HFFc6 (cell line): ENCODE measurements around the gene CARMIL1. TPM values are rescaled to one million over a fixed set of nuclear protein-coding genes. Genes with fewer than 3 reads are reported as not detected.
"Not testable (repeated sequence)": the region's sequence is repeated elsewhere in the genome, so short reads cannot be mapped to it uniquely, and the experiment has no call there.

Experiments
- DNase-seq: peaks from one replicate; pipeline ENCODE4 v3.0.0-alpha.2; 2018
- H3K27ac Mint-ChIP-seq: 2 replicates; pipeline ENCODE4 v1.8.0; 2020; ENCODE audit warnings: mild to moderate bottlenecking, mixed read lengths
- H3K27me3 Mint-ChIP-seq: 2 replicates; pipeline ENCODE4 v1.8.0; 2021; ENCODE audit warnings: mild to moderate bottlenecking, moderate library complexity, mixed read lengths; ENCODE audit not compliant: insufficient read depth
- H3K36me3 Mint-ChIP-seq: 2 replicates; pipeline ENCODE4 v1.8.0; 2021; ENCODE audit warnings: low read depth, mixed read lengths
- H3K4me1 Mint-ChIP-seq: 2 replicates; pipeline ENCODE4 v1.8.0; 2020; ENCODE audit warnings: low read depth, mixed read lengths
- H3K4me3 Mint-ChIP-seq: 2 replicates; pipeline ENCODE4 v1.8.0; 2020; ENCODE audit warnings: mild to moderate bottlenecking, moderate library complexity, mixed read lengths
- H3K9me3 Mint-ChIP-seq: 2 replicates; pipeline ENCODE4 v1.8.0; 2020; ENCODE audit warnings: mild to moderate bottlenecking, mixed read lengths
- CTCF ChIP-seq: fragments of 200-600 bp; sonication (generic); IDR thresholded peaks from 2 replicates; pipeline ENCODE4 v1.5.0; 2021; ENCODE audit warnings: antibody characterized with exemption, mild to moderate bottlenecking
- total RNA-seq, 6 experiments: library from RNA; stranded (reverse); fragmentation: NEBNext Ultra II Directional; extraction: Animal tissue kit (Norgen Biotek cat#: 25700); gene quantifications; 2 replicates in 1 of 6; 3 replicates in 5 of 6; pipeline ENCODE4 v1.2.3, GENCODE V29; 2021

The CARMIL1 gene
- total RNA-seq, 6 experiments from 2014 or later, result 12.2 to 15.6 (median 13.7) TPM

GRCh38 chr6:25579902-25580495 is 300.8 kb downstream of the CARMIL1 start:
- H3K27me3 Mint-ChIP-seq, result no peaks in the 10 kb centered on the region
- peaks cover 8% of the 10 kb centered on the region for H3K36me3 Mint-ChIP-seq
- no peak for TF ChIP-seq CTCF
- peaks cover 11% of the 10 kb centered on the region for H3K4me1 Mint-ChIP-seq
- DNase-seq, result no peak
- H3K4me3 Mint-ChIP-seq, result no peak overlapping the region
- H3K27ac Mint-ChIP-seq, result no peak overlapping the region
- H3K9me3 Mint-ChIP-seq, result no peaks in the 10 kb centered on the region

GRCh38 chr6:25582101-25582500 is 302.9 kb downstream of the CARMIL1 start:
- TF ChIP-seq CTCF, result no peak
- Mint-ChIP-seq H3K27ac (no peak overlapping the region), H3K36me3 (peaks cover 8% of the 10 kb centered on the region), H3K27me3 (no peaks in the 10 kb centered on the region), H3K4me3 (no peak overlapping the region), H3K9me3 (no peaks in the 10 kb centered on the region), H3K4me1 (peaks cover 9% of the 10 kb centered on the region; the same call in 1 of the 2 replicates)
- no peak for DNase-seq

GRCh38 chr6:25583099-25583498 is 303.9 kb downstream of the CARMIL1 start:
- DNase-seq, result no peak
- Mint-ChIP-seq H3K36me3 (peaks cover 8% of the 10 kb centered on the region), H3K27me3 (no peaks in the 10 kb centered on the region), H3K4me3 (no peak overlapping the region), H3K4me1 (peaks cover 9% of the 10 kb centered on the region; the same call in 1 of the 2 replicates), H3K27ac (no peak overlapping the region), H3K9me3 (no peaks in the 10 kb centered on the region)
- no peak for TF ChIP-seq CTCF

- no peaks in the 10 kb centered on the region for H3K27me3 Mint-ChIP-seq
- H3K4me3 Mint-ChIP-seq, result no peak overlapping the region
- no peaks in the 10 kb centered on the region for H3K9me3 Mint-ChIP-seq
- H3K4me1 Mint-ChIP-seq, result peaks cover 9% of the 10 kb centered on the region; the same call in 1 of the 2 replicates
- H3K36me3 Mint-ChIP-seq, result peaks cover 8% of the 10 kb centered on the region
- no peak overlapping the region for H3K27ac Mint-ChIP-seq
- TF ChIP-seq CTCF, result no peak
- DNase-seq, result no peak
Observed at GRCh38 chr6:25583906-25584305, 304.7 kb downstream of the CARMIL1 start.

GRCh38 chr6:25585225-25585624 is 306.1 kb downstream of the CARMIL1 start:
- no peak overlapping the region for H3K27ac Mint-ChIP-seq
- no peaks in the 10 kb centered on the region for H3K9me3 Mint-ChIP-seq
- no peak for DNase-seq
- no peak overlapping the region for H3K4me3 Mint-ChIP-seq
- peaks cover 8% of the 10 kb centered on the region for H3K36me3 Mint-ChIP-seq
- no peak for TF ChIP-seq CTCF
- peaks cover 3% of the 10 kb centered on the region; the same call in 1 of the 2 replicates for H3K4me1 Mint-ChIP-seq
- no peaks in the 10 kb centered on the region for H3K27me3 Mint-ChIP-seq

GRCh38 chr6:25586119-25586518 is 306.9 kb downstream of the CARMIL1 start:
- not testable (repeated sequence) for H3K4me3 Mint-ChIP-seq, H3K27me3 Mint-ChIP-seq, H3K27ac Mint-ChIP-seq, H3K36me3 Mint-ChIP-seq, H3K4me1 Mint-ChIP-seq, H3K9me3 Mint-ChIP-seq, DNase-seq
